OCI-LY1 (cell line): ENCODE results near the gene NDST3.

ENCODE experiments used
- H2AFZ ChIP-seq: fragments of 200-600 bp; sonication (generic), shearing (Covaris generic); 2 replicates; pipeline ENCODE4 v1.6.0; 2014; ENCODE audit warnings: antibody characterized with exemption, mild to moderate bottlenecking, low read length
- H3F3A ChIP-seq: fragments of 200-600 bp; sonication (generic), shearing (Covaris generic); 2 replicates; pipeline ENCODE4 v1.6.0; 2014; ENCODE audit warnings: mild to moderate bottlenecking, antibody characterized with exemption, low read length, moderate library complexity; ENCODE audit not compliant: insufficient read depth
- H3K27ac ChIP-seq: fragments of 200-600 bp; sonication (generic); 2 replicates; pipeline ENCODE4 v1.5.1; 2014; ENCODE audit warnings: low read length, mixed run types, mild to moderate bottlenecking, low read depth; ENCODE audit not compliant: poor library complexity, severe bottlenecking
- H3K27me3 ChIP-seq: fragments of 200-600 bp; sonication (generic); 2 replicates; pipeline ENCODE4 v1.6.0; 2014; ENCODE audit warnings: antibody characterized with exemption, mild to moderate bottlenecking, low read length, moderate library complexity; ENCODE audit not compliant: insufficient read depth
- H3K36me3 ChIP-seq: fragments of 200-600 bp; sonication (generic); 2 replicates; pipeline ENCODE4 v1.6.1; 2014; ENCODE audit warnings: mild to moderate bottlenecking, antibody characterized with exemption, low read length, moderate library complexity, mixed read lengths; ENCODE audit not compliant: insufficient read depth
- H3K4me1 ChIP-seq: fragments of 200-600 bp; sonication (generic); 2 replicates; pipeline ENCODE4 v1.5.1; 2014; ENCODE audit warnings: mild to moderate bottlenecking, low read length, moderate library complexity; ENCODE audit not compliant: insufficient read depth, severe bottlenecking
- H3K4me2 ChIP-seq: fragments of 200-600 bp; sonication (generic), shearing (Covaris generic); 2 replicates; pipeline ENCODE4 v1.6.1; 2014; ENCODE audit warnings: low read length
- H3K4me3 ChIP-seq: fragments of 200-600 bp; sonication (generic); 2 replicates; pipeline ENCODE4 v1.5.1; 2014; ENCODE audit warnings: low read length, low read depth, mild to moderate bottlenecking, mixed read lengths; ENCODE audit not compliant: poor library complexity, severe bottlenecking
- H3K79me2 ChIP-seq: fragments of 200-600 bp; shearing (Covaris generic); 2 replicates; pipeline ENCODE4 v1.6.1; 2016; ENCODE audit warnings: mixed run types, low read length, mixed read lengths; ENCODE audit not compliant: insufficient read depth
- H3K9ac ChIP-seq: fragments of 200-600 bp; sonication (generic), shearing (Covaris generic); 2 replicates; pipeline ENCODE4 v1.6.1; 2014; ENCODE audit warnings: mild to moderate bottlenecking, low read length, mixed read lengths
- H3K9me2 ChIP-seq: fragments of 200-600 bp; sonication (generic), shearing (Covaris generic); 2 replicates; pipeline ENCODE4 v1.6.1; 2014; ENCODE audit warnings: low read depth, mild to moderate bottlenecking, low read length, mixed read lengths
- H3K9me3 ChIP-seq: fragments of 200-600 bp; shearing (Covaris generic); 2 replicates; pipeline ENCODE4 v1.6.1; 2014; ENCODE audit warnings: low read length, mixed read lengths
- H4K20me1 ChIP-seq: fragments of 200-600 bp; sonication (generic), shearing (Covaris generic); 2 replicates; pipeline ENCODE4 v1.6.0; 2016; ENCODE audit warnings: mild to moderate bottlenecking, low read length; ENCODE audit not compliant: insufficient read depth
- CTCF ChIP-seq: fragments of 200-600 bp; sonication (generic), shearing (Covaris generic); IDR thresholded peaks from 2 replicates; pipeline ENCODE4 v1.5.1; 2017; ENCODE audit warnings: mild to moderate bottlenecking, antibody characterized with exemption, low read length, moderate library complexity, mixed read lengths
- EZH2 ChIP-seq: fragments of 200-600 bp; sonication (generic), shearing (Covaris generic); IDR thresholded peaks from 2 replicates; pipeline ENCODE4 v1.8.0; 2017; ENCODE audit warnings: borderline replicate concordance, mixed run types, mild to moderate bottlenecking, antibody characterized with exemption, low read length, moderate library complexity, mixed read lengths

The NDST3 gene

GRCh38 chr4:118099106-118099505 is 64.8 kb downstream of the NDST3 start:
- no peaks in the 10 kb centered on the region for H3K27me3 ChIP-seq
- H3K4me3 ChIP-seq, result no peak overlapping the region

GRCh38 chr4:118102195-118102594 is 67.9 kb downstream of the NDST3 start:
- H3K4me3 ChIP-seq, result no peak overlapping the region
- H3K79me2 ChIP-seq, result no peaks in the 10 kb centered on the region
- no peak overlapping the region for H2AFZ ChIP-seq
- no peaks in the 10 kb centered on the region for H3K9me3 ChIP-seq
- H3K4me1 ChIP-seq, result no peaks in the 10 kb centered on the region
- H3K27me3 ChIP-seq, result no peaks in the 10 kb centered on the region
- H3F3A ChIP-seq, result no peaks in the 10 kb centered on the region
- H4K20me1 ChIP-seq, result no peaks in the 10 kb centered on the region
- no peaks in the 10 kb centered on the region for H3K9me2 ChIP-seq
- H3K27ac ChIP-seq, result no peak overlapping the region
- H3K4me2 ChIP-seq, result no peak overlapping the region
- H3K36me3 ChIP-seq, result no peaks in the 10 kb centered on the region
- TF ChIP-seq EZH2 (no peak), CTCF (no peak)
- H3K9ac ChIP-seq, result no peak overlapping the region

More at GRCh38 chr4:118099106-118099505, 64.8 kb downstream of the NDST3 start:
- no peaks in the 10 kb centered on the region for H3K4me1 ChIP-seq
- H3K9me2 ChIP-seq, result no peaks in the 10 kb centered on the region
- H3K27ac ChIP-seq, result no peak overlapping the region
- no peaks in the 10 kb centered on the region for H3K9me3 ChIP-seq
- H3K9ac ChIP-seq, result no peak overlapping the region
- TF ChIP-seq EZH2 (no peak), CTCF (no peak)
- no peak overlapping the region for H3K4me2 ChIP-seq
- H3F3A ChIP-seq, result no peaks in the 10 kb centered on the region
- no peak overlapping the region for H2AFZ ChIP-seq
- no peaks in the 10 kb centered on the region for H3K79me2 ChIP-seq
- H4K20me1 ChIP-seq, result no peaks in the 10 kb centered on the region
- no peaks in the 10 kb centered on the region for H3K36me3 ChIP-seq

DNA sequence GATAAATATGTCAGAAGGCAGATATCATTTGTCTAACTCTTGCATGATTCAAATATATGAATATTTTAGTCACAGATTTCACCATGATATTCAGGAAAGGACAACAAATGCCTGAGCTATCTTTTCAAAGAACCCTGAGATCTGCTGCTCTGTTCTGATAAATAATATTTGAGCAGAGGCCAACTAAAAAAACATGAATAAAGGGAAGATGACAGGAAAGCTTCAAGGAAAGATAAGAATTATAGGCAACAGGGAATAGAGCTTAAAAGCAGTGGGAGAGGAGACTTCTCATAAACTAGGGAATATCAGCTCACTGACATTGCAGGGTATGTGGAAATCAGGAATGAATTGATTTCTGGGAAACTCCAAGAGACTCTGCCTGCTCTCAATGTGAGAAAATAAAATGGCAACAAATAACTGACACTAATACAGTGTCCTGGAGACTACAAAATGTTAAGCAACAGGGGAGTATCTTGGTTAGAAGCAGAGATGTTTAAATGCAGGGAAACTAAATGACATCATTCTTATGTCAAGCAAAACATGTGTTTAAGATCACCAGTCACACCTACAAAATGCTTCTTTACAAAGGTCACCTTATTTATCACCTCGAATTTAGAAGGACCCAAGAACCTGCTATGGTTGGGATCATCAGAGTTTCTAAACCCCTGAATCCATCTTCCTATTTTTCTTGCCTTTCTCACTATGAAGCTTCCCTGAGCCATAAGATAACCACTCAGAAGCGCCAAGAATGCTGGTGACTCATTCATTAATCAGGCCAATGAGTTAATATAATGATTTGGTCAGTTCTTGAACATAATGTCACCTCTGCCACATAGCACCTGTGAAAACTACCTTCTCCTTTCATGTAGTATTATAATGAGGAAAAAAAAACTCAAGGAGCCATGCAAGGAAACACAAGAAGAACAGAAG is 78.1 kb downstream of the NDST3 start:
- H3K4me1 ChIP-seq, result no peaks in the 10 kb centered on the region
- H3F3A ChIP-seq, result no peaks in the 10 kb centered on the region
- H2AFZ ChIP-seq, result no peak overlapping the region
- H3K9me3 ChIP-seq, result no peaks in the 10 kb centered on the region
- no peaks in the 10 kb centered on the region for H4K20me1 ChIP-seq
- H3K9me2 ChIP-seq, result no peaks in the 10 kb centered on the region
- no peaks in the 10 kb centered on the region for H3K79me2 ChIP-seq
- H3K27me3 ChIP-seq, result no peaks in the 10 kb centered on the region
- H3K4me3 ChIP-seq, result no peak overlapping the region
- no peak overlapping the region for H3K27ac ChIP-seq
- no peak overlapping the region for H3K4me2 ChIP-seq
- TF ChIP-seq CTCF, result no peak
- TF ChIP-seq EZH2, result no peak
- H3K36me3 ChIP-seq, result no peaks in the 10 kb centered on the region
- no peak overlapping the region for H3K9ac ChIP-seq
